ENCODE data around the gene IL12RB1.

- TF ChIP-seq CTCF (IDR thresholded peaks at IDR 0.05) (no peak), POLR2A (IDR thresholded peaks at IDR 0.05) (no peak)
These were observed 12.3 kb upstream of the IL12RB1 start for GRCh38 chr19:18098891-18099622.
